Renal pelvis (tissue), 12 donors: ENCODE results near the gene CTSK. TPM values are rescaled to one million over a fixed set of nuclear protein-coding genes. Genes with fewer than 3 reads are reported as not detected.
A peak's percentile ranks its signal among the peaks of the same experiment; 100 is the strongest.
"Not testable (repeated sequence)": the region's sequence is repeated elsewhere in the genome, so short reads cannot be mapped to it uniquely, and the experiment has no call there.

Experiments
- DNase-seq: peaks from one replicate; pipeline ENCODE4 v3.0.0-alpha.2; 2013
- long read RNA-seq, 16 experiments: transcript quantifications; one replicate each; lab custom pipeline, GENCODE V29; 2026
- polyA plus RNA-seq, 3 donors: library from polyadenylated mRNA; unstranded; fragments of 120-200 nt; gene quantifications; one replicate each; pipeline ENCODE4 v1.2.1, GENCODE V29; 2013; ENCODE audit not compliant: insufficient read length in 3 of 3

CTSK gene
- polyA plus RNA-seq = 10 to 100 TPM; 22.6 to 26.2 (median 23.5) TPM
- long read RNA-seq, donor 1, transcript CTSK-201 (8 exons, 1,692 nt) = major isoform, 7 of 21 reads
- long read RNA-seq, donor 1, partial matches to known transcripts = 14 of 21 reads
- long read RNA-seq, donor 1, other reads (novel, unspliced or antisense) = 0 of 21 reads
- long read RNA-seq, donor 2, transcript CTSK-201 (8 exons, 1,692 nt) = major isoform, 11 of 31 reads
- long read RNA-seq, donor 2, partial matches to known transcripts = 20 of 31 reads
- long read RNA-seq, donor 2, other reads (novel, unspliced or antisense) = 0 of 31 reads
- long read RNA-seq, donor 3, transcript CTSK-201 (8 exons, 1,692 nt) = major isoform, 8 of 23 reads
- long read RNA-seq, donor 3, partial matches to known transcripts = 15 of 23 reads
- long read RNA-seq, donor 3, other reads (novel, unspliced or antisense) = 0 of 23 reads
- long read RNA-seq, donor 4, partial matches to known transcripts = 0 of 4 reads
- long read RNA-seq, donor 4, other reads (novel, unspliced or antisense) = 0 of 4 reads
- long read RNA-seq, donor 5, partial matches to known transcripts = 5 of 6 reads
- long read RNA-seq, donor 5, other reads (novel, unspliced or antisense) = 0 of 6 reads
- long read RNA-seq, donor 6, transcript CTSK-201 (8 exons, 1,692 nt) = major isoform, 7 of 22 reads
- long read RNA-seq, donor 6, partial matches to known transcripts = 15 of 22 reads
- long read RNA-seq, donor 6, other reads (novel, unspliced or antisense) = 0 of 22 reads
- long read RNA-seq, donor 7, transcript CTSK-201 (8 exons, 1,692 nt) = major isoform, 6 of 19 reads
- long read RNA-seq, donor 7, partial matches to known transcripts = 13 of 19 reads
- long read RNA-seq, donor 7, other reads (novel, unspliced or antisense) = 0 of 19 reads
- long read RNA-seq, donor 8, transcript CTSK-201 (8 exons, 1,692 nt) = major isoform, 10 of 36 reads
- long read RNA-seq, donor 8, partial matches to known transcripts = 26 of 36 reads
- long read RNA-seq, donor 8, other reads (novel, unspliced or antisense) = 0 of 36 reads
- long read RNA-seq, donor 9, transcript CTSK-201 (8 exons, 1,692 nt) = major isoform, 9 of 23 reads
- long read RNA-seq, donor 9, partial matches to known transcripts = 14 of 23 reads
- long read RNA-seq, donor 9, other reads (novel, unspliced or antisense) = 0 of 23 reads
- long read RNA-seq, donor 10, transcript CTSK-201 (8 exons, 1,692 nt) = major isoform, 6 of 21 reads
- long read RNA-seq, donor 10, partial matches to known transcripts = 15 of 21 reads
- long read RNA-seq, donor 10, other reads (novel, unspliced or antisense) = 0 of 21 reads
- long read RNA-seq, donor 11, partial matches to known transcripts = 0 of 2 reads
- long read RNA-seq, donor 11, other reads (novel, unspliced or antisense) = 0 of 2 reads
- long read RNA-seq, donor 12, transcript CTSK-201 (8 exons, 1,692 nt) = major isoform, 6 of 17 reads
- long read RNA-seq, donor 12, partial matches to known transcripts = 11 of 17 reads
- long read RNA-seq, donor 12, other reads (novel, unspliced or antisense) = 0 of 17 reads
- long read RNA-seq, donor 13, partial matches to known transcripts = 9 of 12 reads
- long read RNA-seq, donor 13, other reads (novel, unspliced or antisense) = 0 of 12 reads
- long read RNA-seq, donor 14 = 0 reads
- long read RNA-seq, donor 15, transcript CTSK-201 (8 exons, 1,692 nt) = major isoform, 9 of 33 reads
- long read RNA-seq, donor 15, partial matches to known transcripts = 24 of 33 reads
- long read RNA-seq, donor 15, other reads (novel, unspliced or antisense) = 0 of 33 reads
- long read RNA-seq, donor 16, partial matches to known transcripts = 0 of 4 reads
- long read RNA-seq, donor 16, other reads (novel, unspliced or antisense) = 0 of 4 reads

- DNase-seq = no peak
These were observed at the start of gene CTSK for GRCh38 chr1:150808121-150808520. Gene CTSK, minus strand, starts transcription at chr1:150808260. Its CDS starts 1,455 bp downstream, at chr1:150806805.

- not testable (repeated sequence) for DNase-seq
These were observed 44.7 kb upstream of the CTSK start for GRCh38 chr1:150852734-150853133.

- not testable (repeated sequence) for DNase-seq
These were observed 42.8 kb upstream of the CTSK start for GRCh38 chr1:150850801-150851362.

GRCh38 chr1:150846473-150847146 is 38.5 kb upstream of the CTSK start:
- no peak for DNase-seq

GRCh38 chr1:150843474-150843873 is 35.4 kb upstream of the CTSK start:
- DNase-seq = no peak

- DNase-seq = no peak
These were observed 34.9 kb upstream of the CTSK start for GRCh38 chr1:150842964-150843363.

- DNase-seq = no peak
These were observed 34.3 kb upstream of the CTSK start for GRCh38 chr1:150842343-150842742.

- no peak for DNase-seq
These were observed 33.6 kb upstream of the CTSK start for GRCh38 chr1:150841626-150842025.

- DNase-seq = not testable (repeated sequence)
These were observed 32.8 kb upstream of the CTSK start for GRCh38 chr1:150840850-150841249.

GRCh38 chr1:150836129-150836773 is 28.2 kb upstream of the CTSK start:
- no peak for DNase-seq

GRCh38 chr1:150833961-150834360 is 25.9 kb upstream of the CTSK start:
- DNase-seq = not testable (repeated sequence)

GRCh38 chr1:150832597-150832996 is 24.5 kb upstream of the CTSK start:
- DNase-seq = no peak

- no peak for DNase-seq
These were observed 21.7 kb upstream of the CTSK start for GRCh38 chr1:150829751-150830150.

- DNase-seq = no peak
These were observed 18.2 kb upstream of the CTSK start for GRCh38 chr1:150826299-150826698.

- DNase-seq = no peak
These were observed 12.9 kb upstream of the CTSK start for GRCh38 chr1:150820730-150821512.

- DNase-seq = no peak
These were observed 7.8 kb upstream of the CTSK start for GRCh38 chr1:150815871-150816270.

GRCh38 chr1:150813028-150813707 is 5.1 kb upstream of the CTSK start:
- peak; percentile 41 for DNase-seq
